WTC11 (cell line): Measurements from ENCODE around the gene ZDHHC22.

Experiments
- ETV6 ChIP-seq: sonication (generic); formaldehyde crosslinking; IDR thresholded peaks from 2 replicates; pipeline ENCODE4 v1.8.1; 2022; ENCODE audit warnings: mild to moderate bottlenecking, missing genetic modification reagents
- IRF2 ChIP-seq: sonication (generic); formaldehyde crosslinking; IDR thresholded peaks from 2 replicates; pipeline ENCODE4 v1.8.0; 2022; ENCODE audit warnings: low read depth, missing genetic modification reagents, borderline replicate concordance
- MAX ChIP-seq: sonication (generic); formaldehyde crosslinking; IDR thresholded peaks from 2 replicates; pipeline ENCODE4 v1.8.0; 2022; ENCODE audit warnings: mild to moderate bottlenecking, missing genetic modification reagents
- NFATC4 ChIP-seq: fragments of 250-450 bp; sonication (Bioruptor Pico); IDR thresholded peaks from 2 replicates; pipeline ENCODE4 v1.9.0; 2021; ENCODE audit warnings: mild to moderate bottlenecking
- NR2C2 ChIP-seq: sonication (generic); formaldehyde crosslinking; IDR thresholded peaks from 2 replicates; pipeline ENCODE4 v1.8.0; 2022; ENCODE audit warnings: mild to moderate bottlenecking, missing genetic modification reagents
- ZNF138 ChIP-seq: sonication (generic); formaldehyde crosslinking; conservative IDR thresholded peaks from 2 replicates; pipeline ENCODE4 v1.8.1; 2022; ENCODE audit warnings: mild to moderate bottlenecking, moderate library complexity, missing genetic modification reagents
- ZNF232 ChIP-seq: sonication (generic); formaldehyde crosslinking; IDR thresholded peaks from 2 replicates; pipeline ENCODE4 v1.8.0; 2022; ENCODE audit warnings: mild to moderate bottlenecking, missing genetic modification reagents
- ZNF263 ChIP-seq: sonication (generic); formaldehyde crosslinking; IDR thresholded peaks from 2 replicates; pipeline ENCODE4 v1.8.1; 2022; ENCODE audit warnings: low read depth, mild to moderate bottlenecking, moderate library complexity, missing genetic modification reagents
- ZNF671 ChIP-seq: fragments of 250-450 bp; sonication (Bioruptor Pico); IDR thresholded peaks from 2 replicates; pipeline ENCODE4 v1.8.0; 2021; ENCODE audit warnings: mild to moderate bottlenecking
- TF ChIP-seq, protein P1 (sequence below): fragments of 200-600 bp; IDR thresholded peaks from 2 replicates; pipeline ENCODE4 v1.8.0; 2022; ENCODE audit warnings: antibody characterized with exemption
- TF ChIP-seq, protein P2 (sequence below): sonication (generic); formaldehyde crosslinking; IDR thresholded peaks from 2 replicates; pipeline ENCODE4 v1.8.1; 2023; ENCODE audit warnings: mild to moderate bottlenecking, moderate library complexity, missing genetic modification reagents
- TF ChIP-seq, protein P3 (sequence below): sonication (generic); formaldehyde crosslinking; IDR thresholded peaks from 2 replicates; pipeline ENCODE4 v1.8.1; 2022; ENCODE audit warnings: mild to moderate bottlenecking, moderate library complexity, missing genetic modification reagents
- TF ChIP-seq, protein P4 (sequence below): sonication (generic); formaldehyde crosslinking; IDR thresholded peaks from 2 replicates; pipeline ENCODE4 v1.8.0; 2022; ENCODE audit warnings: mild to moderate bottlenecking, missing genetic modification reagents
- TF ChIP-seq, protein P5 (sequence below): sonication (generic); formaldehyde crosslinking; conservative IDR thresholded peaks from 2 replicates; pipeline ENCODE4 v1.8.1; 2022; ENCODE audit warnings: mild to moderate bottlenecking, missing genetic modification reagents

DNA sequence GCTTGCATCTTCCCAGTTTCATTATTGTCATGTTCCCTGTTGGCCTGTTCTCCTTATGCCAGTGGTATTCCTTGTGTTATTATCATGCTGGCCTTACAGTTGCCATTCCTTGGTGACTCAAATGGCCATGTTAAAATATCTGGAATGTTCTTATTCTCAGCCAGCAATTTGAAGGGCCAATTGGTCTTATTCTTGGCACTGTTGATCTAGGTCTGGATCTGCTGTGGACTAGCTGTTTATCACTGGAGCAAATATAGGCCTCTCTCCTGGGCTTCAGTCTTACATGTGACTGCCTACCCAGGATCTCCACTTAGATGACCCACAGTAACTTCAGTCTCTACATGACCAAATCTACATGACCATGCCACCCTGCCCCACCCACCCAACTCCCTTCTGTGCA, 38.1 kb downstream of the ZDHHC22 start:
- TF ChIP-seq, protein P1, sequence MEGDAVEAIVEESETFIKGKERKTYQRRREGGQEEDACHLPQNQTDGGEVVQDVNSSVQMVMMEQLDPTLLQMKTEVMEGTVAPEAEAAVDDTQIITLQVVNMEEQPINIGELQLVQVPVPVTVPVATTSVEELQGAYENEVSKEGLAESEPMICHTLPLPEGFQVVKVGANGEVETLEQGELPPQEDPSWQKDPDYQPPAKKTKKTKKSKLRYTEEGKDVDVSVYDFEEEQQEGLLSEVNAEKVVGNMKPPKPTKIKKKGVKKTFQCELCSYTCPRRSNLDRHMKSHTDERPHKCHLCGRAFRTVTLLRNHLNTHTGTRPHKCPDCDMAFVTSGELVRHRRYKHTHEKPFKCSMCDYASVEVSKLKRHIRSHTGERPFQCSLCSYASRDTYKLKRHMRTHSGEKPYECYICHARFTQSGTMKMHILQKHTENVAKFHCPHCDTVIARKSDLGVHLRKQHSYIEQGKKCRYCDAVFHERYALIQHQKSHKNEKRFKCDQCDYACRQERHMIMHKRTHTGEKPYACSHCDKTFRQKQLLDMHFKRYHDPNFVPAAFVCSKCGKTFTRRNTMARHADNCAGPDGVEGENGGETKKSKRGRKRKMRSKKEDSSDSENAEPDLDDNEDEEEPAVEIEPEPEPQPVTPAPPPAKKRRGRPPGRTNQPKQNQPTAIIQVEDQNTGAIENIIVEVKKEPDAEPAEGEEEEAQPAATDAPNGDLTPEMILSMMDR: no peak
- no peak for TF ChIP-seq MAX (CRISPR knock-in tag)
- TF ChIP-seq, protein P2, sequence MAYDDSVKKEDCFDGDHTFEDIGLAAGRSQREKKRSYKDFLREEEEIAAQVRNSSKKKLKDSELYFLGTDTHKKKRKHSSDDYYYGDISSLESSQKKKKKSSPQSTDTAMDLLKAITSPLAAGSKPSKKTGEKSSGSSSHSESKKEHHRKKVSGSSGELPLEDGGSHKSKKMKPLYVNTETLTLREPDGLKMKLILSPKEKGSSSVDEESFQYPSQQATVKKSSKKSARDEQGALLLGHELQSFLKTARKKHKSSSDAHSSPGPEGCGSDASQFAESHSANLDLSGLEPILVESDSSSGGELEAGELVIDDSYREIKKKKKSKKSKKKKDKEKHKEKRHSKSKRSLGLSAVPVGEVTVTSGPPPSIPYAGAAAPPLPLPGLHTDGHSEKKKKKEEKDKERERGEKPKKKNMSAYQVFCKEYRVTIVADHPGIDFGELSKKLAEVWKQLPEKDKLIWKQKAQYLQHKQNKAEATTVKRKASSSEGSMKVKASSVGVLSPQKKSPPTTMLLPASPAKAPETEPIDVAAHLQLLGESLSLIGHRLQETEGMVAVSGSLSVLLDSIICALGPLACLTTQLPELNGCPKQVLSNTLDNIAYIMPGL (CRISPR knock-in tag): no peak
- no peak for TF ChIP-seq IRF2
- no peak for TF ChIP-seq ZNF671 (CRISPR knock-in tag)
- TF ChIP-seq ZNF263 (CRISPR knock-in tag): no peak
- no peak for TF ChIP-seq ZNF232 (CRISPR knock-in tag)
- TF ChIP-seq, protein P3, sequence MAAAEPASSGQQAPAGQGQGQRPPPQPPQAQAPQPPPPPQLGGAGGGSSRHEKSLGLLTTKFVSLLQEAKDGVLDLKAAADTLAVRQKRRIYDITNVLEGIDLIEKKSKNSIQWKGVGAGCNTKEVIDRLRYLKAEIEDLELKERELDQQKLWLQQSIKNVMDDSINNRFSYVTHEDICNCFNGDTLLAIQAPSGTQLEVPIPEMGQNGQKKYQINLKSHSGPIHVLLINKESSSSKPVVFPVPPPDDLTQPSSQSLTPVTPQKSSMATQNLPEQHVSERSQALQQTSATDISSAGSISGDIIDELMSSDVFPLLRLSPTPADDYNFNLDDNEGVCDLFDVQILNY (CRISPR knock-in tag): no peak
- TF ChIP-seq, protein P4, sequence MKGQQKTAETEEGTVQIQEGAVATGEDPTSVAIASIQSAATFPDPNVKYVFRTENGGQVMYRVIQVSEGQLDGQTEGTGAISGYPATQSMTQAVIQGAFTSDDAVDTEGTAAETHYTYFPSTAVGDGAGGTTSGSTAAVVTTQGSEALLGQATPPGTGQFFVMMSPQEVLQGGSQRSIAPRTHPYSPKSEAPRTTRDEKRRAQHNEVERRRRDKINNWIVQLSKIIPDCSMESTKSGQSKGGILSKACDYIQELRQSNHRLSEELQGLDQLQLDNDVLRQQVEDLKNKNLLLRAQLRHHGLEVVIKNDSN (CRISPR knock-in tag): no peak
- no peak for TF ChIP-seq ZNF138 (CRISPR knock-in tag)
- no peak for TF ChIP-seq ETV6 (CRISPR knock-in tag)
- TF ChIP-seq, protein P5, sequence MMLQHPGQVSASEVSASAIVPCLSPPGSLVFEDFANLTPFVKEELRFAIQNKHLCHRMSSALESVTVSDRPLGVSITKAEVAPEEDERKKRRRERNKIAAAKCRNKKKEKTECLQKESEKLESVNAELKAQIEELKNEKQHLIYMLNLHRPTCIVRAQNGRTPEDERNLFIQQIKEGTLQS (CRISPR knock-in tag): no peak
- no peak for TF ChIP-seq NR2C2 (CRISPR knock-in tag)
- no peak for TF ChIP-seq NFATC4 (CRISPR knock-in tag)
